DMS 273 (cell line): ENCODE data around the gene FNDC1.

Experiments used
- DNase-seq: peaks from one replicate; lab custom pipeline; 2025; ENCODE audit not compliant: unreplicated experiment; lab: John Stamatoyannopoulos, UW

Gene FNDC1

DNA sequence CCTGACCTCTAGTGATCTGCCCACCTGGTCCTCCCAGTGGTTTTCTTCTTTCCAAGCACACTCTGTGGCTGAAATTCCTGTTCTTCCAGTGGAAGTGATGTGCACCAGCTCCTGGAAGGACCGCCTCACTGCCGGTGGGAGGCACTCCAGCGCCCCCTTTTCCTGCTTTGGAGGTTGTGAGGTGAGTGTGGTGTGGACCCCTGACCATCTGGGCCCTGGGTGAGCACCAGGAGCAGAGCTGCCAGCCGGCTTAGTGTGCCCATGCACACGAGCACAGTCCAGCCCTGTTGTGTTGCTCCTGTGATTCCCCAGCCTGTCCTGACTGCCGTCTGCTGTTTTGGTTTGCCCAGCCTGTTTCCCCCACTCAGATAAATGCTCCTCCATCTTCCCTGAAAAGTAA, 134.6 kb downstream of the FNDC1 start:
- DNase-seq: no peak

- DNase-seq: no peak
Observed at GRCh38 chr6:159304641-159305040, 135.4 kb downstream of the FNDC1 start.

- no peak for DNase-seq
Observed at GRCh38 chr6:159305159-159305558, 136.0 kb downstream of the FNDC1 start.

DNA sequence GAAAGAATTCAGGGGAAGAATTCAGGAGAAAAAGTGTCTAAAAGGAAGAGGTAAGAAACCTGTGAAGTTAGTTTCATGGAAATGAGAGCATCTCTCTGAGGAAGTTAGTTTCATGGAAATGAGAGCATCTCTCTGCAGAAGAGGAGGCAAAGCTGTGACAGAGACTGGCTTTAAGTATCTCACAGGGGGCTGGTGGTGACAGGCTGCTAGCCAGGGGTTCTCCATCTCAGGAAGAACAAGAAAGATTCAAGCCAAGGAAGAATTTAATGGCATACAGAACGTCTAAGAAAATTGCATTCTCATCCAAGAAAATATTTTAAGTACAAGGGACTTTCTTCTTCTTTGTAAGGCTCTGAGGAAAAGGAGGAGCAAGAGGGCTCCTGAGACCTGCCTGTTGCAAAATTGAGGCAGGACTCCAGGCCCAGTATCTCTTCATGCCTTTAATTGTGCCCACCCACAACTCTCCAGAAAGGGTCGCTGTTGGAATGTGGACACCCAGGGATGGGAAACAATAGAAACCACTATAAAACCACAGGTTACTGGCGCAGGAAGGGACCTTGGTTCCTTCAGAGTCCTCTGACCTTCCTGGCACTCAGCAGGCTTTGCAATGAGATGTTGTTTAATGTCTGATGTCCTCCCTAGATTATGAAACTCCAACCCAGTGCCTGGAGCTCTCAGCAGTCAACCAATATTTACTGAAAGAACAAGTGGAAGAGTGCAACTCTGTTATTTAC, 136.8 kb downstream of the FNDC1 start:
- DNase-seq: no peak

- DNase-seq: no peak
Observed at GRCh38 chr6:159307246-159307790, 138.1 kb downstream of the FNDC1 start.

DNA sequence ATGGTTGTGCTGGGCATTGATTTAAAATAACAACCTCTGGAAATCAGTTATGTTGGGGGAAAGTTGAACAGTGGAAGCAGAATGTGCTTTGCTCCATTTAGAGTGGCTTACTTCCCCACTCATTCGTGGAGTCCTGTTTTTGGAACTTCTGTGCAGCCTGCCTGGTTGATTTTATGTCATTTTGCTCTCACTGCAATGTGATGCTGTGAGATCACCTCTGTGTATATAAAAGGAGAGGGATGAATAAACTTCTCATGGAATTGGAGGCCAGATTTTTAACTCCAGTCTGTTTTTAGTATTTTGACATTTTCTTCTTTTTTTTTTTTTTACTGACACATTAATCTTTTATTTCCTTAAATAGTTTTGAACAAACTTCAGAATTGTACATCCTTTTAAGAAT, 139.0 kb downstream of the FNDC1 start:
- DNase-seq: no peak

- DNase-seq: no peak
Observed at GRCh38 chr6:159309723-159310122, 140.5 kb downstream of the FNDC1 start.

- DNase-seq: peak; percentile 60
Observed at GRCh38 chr6:159311618-159312017, 142.4 kb downstream of the FNDC1 start.

- no peak for DNase-seq
Observed at GRCh38 chr6:159312206-159312605, 143.0 kb downstream of the FNDC1 start.

DNA sequence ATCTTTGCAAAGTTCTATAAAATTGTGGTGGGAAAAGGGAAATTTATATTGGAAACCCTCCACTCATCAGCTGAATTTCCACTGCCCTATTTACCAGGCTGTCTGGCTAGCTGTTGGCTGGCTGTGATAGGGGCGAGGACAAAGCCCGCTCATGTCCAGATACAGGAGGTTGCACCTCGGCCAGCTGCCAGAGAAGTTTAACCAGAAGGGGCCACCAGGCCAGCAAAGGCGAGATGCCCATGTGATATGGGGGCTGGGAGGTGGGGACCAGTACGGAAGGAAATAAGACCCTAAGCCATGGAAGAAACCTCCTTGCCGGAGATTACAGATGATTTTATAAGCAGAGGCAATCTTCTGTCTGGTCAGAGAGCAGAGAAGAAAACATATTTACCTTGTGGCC, 143.8 kb downstream of the FNDC1 start:
- no peak for DNase-seq

GRCh38 chr6:159315562-159315961, 146.4 kb downstream of the FNDC1 start:
- no peak for DNase-seq

DNA sequence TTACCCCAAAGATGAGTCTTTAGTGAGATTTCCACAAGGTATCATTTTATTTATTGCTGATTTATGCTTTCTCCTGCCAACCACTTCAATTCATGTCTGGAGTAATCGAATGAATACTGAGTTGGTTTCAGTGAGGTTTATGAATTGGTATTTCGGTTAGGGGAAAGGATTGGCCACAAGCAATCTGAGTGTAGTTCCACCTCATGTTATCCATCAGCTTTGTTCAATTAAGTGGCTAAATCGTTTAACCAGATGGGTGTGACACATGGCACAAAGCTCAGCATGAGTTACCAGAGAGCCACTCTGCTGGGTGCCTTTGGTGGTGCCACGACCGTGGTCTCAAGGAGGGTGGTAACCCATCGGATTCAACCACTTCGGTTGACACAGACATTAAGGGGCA, 148.2 kb downstream of the FNDC1 start:
- no peak for DNase-seq

- DNase-seq: no peak
Observed at GRCh38 chr6:159321267-159321666, 152.1 kb downstream of the FNDC1 start.
